Measurements from ENCODE around the gene TOR3A.

The TOR3A gene

GRCh38 chr1:179042700-179043099 is 39.2 kb upstream of the TOR3A start:
- TF ChIP-seq CTCF (IDR thresholded peaks at IDR 0.05; ENCODE audit: control insufficient read depth, insufficient read depth, low read depth, low read length, missing control alignments), result no peak
- no peak overlapping the region for H3K4me3 ChIP-seq (ENCODE audit: control insufficient read depth, low read depth, low read length)
- no peak for DNase-seq (ENCODE audit: low read depth)

- TF ChIP-seq CTCF (IDR thresholded peaks at IDR 0.05; ENCODE audit: control insufficient read depth, insufficient read depth, low read depth, low read length, missing control alignments), result no peak
These were observed 38.6 kb upstream of the TOR3A start for GRCh38 chr1:179043266-179043665.

GRCh38 chr1:179043907-179044306 is 38.0 kb upstream of the TOR3A start:
- H3K4me3 ChIP-seq (ENCODE audit: control insufficient read depth, low read depth, low read length), result no peak overlapping the region
- no peak for DNase-seq (ENCODE audit: low read depth)
- TF ChIP-seq CTCF (IDR thresholded peaks at IDR 0.05; ENCODE audit: control insufficient read depth, insufficient read depth, low read depth, low read length, missing control alignments), result no peak

More at GRCh38 chr1:179043266-179043665, 38.6 kb upstream of the TOR3A start:
- no peak overlapping the region for H3K4me3 ChIP-seq (ENCODE audit: control insufficient read depth, low read depth, low read length)
- DNase-seq (ENCODE audit: low read depth), result no peak

DNA sequence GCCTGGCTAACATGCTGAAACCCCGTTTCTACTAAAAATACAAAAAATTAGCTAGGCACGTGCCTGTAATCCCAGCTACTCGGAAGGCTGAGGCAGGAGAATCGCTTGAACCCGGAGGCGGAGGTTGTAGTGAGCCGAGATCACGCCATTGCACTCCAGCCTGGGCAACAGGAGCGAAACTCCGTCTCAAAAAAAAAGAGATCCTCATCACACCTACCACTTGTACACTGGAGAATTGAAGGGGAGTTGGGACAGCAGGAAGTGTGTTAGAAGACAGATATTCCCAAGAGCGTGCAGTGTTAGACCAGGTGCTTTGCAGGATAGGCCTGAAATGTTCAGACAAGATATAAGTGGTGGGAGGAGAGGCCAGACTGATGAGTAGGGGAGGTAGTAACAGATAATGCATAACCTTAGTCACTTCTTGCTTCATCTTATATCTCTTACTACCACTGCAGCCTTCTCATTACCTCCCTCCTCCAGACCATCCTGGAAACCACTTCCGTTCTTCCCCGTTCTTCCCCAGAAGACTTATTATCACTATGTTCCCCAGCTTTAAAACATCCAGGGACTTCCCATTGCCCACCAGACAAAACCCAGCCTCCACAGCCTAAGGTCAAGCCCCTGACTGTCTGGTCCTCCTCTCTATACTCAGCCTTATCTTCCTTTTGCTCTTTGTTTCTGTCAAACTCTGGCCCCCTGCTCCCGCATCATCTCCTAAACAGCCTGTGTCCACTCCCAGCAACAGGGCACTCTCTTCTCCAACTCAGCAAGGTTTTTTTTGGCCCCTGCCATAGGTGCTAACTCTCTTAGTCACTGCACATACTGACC is 34.8 kb upstream of the TOR3A start:
- no peak for DNase-seq (ENCODE audit: low read depth)
- no peak for TF ChIP-seq CTCF (IDR thresholded peaks at IDR 0.05; ENCODE audit: control insufficient read depth, insufficient read depth, low read depth, low read length, missing control alignments)
- H3K4me3 ChIP-seq (ENCODE audit: control insufficient read depth, low read depth, low read length), result no peak overlapping the region

DNA sequence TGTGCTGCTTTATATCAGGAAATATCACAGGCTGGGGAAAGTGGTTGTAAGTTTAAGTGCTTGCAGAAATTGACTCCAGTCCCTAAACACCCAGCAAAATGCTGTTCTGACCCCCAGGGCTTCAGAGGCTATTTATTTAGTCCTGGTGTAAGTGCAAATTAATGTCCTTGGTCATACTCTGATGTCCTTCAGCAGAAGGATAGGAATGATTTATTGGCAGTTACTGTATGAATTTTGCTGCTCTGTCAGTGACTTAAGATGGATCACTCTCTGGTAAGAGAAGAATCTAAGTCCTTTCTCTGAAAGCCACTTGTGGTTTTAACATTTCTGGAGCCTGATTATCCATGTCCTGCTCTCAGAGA is 34.3 kb upstream of the TOR3A start:
- DNase-seq (ENCODE audit: low read depth), result no peak
- no peak overlapping the region for H3K4me3 ChIP-seq (ENCODE audit: control insufficient read depth, low read depth, low read length)
- TF ChIP-seq CTCF (IDR thresholded peaks at IDR 0.05; ENCODE audit: control insufficient read depth, insufficient read depth, low read depth, low read length, missing control alignments), result no peak

- DNase-seq (ENCODE audit: low read depth), result no peak
- no peak overlapping the region for H3K4me3 ChIP-seq (ENCODE audit: control insufficient read depth, low read depth, low read length)
- no peak for TF ChIP-seq CTCF (IDR thresholded peaks at IDR 0.05; ENCODE audit: control insufficient read depth, insufficient read depth, low read depth, low read length, missing control alignments)
These were observed 33.3 kb upstream of the TOR3A start for GRCh38 chr1:179048339-179049124.
